Measurements from ENCODE around the gene FKBP2.

Gene FKBP2

DNA sequence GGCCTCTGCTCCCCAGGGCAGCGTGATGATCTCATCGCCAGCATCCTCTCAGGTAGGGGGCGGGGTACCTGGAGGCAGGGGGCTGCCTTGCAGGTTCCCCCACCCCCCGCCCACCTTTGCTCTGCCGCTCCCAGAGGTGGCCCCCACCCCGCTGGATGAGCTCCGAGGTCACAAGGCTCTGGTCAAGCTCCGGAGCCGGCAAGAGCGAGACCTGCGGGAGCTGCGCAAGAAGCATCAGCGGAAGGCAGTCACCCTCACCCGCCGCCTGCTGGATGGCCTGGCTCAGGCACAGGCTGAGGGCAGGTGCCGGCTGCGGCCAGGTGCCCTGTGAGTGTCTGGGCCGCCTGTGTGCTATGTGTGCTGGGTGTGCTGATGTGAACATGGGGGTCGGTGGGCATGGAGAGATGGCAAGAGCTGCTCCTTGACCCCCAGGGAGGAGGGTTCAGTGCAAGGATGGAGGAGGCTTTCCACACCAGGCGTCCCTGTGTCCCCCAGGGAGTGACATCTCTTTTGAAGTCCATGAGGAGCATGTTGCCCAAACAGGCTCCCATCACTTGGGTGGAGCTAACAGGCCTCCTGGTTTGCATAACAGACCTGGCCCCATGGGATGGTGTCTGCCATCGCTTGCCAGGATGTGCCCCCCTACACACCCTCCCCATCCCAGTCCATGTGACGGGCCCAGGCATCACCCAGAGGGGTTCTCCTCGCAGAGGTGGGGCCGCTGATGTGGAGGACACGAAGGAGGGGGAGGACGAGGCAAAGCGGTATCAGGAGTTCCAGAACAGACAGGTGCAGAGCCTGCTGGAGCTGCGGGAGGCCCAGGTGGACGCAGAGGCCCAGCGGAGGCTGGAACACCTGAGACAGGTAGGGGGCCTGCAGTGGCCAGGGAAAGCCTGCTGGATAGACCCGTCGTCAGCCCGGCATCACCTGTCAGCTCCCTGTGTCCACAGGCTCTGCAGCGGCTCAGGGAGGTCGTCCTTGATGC is 24.6 kb downstream of the FKBP2 start:
- no peak for DNase-seq

DNA sequence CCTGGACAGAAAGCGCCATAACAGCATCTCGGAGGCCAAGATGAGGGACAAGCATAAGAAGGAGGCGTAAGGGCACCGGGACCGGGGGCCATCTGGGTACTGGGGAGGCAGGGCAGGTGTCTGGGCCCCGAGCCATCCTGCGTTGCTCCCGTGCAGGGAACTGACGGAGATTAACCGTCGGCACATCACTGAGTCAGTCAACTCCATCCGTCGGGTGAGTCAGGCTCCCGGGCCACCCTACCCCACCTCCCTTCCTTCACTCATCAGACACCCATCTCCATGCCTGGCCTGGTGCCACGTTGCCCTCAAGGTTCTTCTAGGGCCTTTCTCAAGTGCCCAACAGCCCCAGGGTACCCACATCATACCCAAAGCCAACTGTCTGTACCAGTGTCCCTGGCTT is 25.4 kb downstream of the FKBP2 start:
- no peak for DNase-seq

DNA sequence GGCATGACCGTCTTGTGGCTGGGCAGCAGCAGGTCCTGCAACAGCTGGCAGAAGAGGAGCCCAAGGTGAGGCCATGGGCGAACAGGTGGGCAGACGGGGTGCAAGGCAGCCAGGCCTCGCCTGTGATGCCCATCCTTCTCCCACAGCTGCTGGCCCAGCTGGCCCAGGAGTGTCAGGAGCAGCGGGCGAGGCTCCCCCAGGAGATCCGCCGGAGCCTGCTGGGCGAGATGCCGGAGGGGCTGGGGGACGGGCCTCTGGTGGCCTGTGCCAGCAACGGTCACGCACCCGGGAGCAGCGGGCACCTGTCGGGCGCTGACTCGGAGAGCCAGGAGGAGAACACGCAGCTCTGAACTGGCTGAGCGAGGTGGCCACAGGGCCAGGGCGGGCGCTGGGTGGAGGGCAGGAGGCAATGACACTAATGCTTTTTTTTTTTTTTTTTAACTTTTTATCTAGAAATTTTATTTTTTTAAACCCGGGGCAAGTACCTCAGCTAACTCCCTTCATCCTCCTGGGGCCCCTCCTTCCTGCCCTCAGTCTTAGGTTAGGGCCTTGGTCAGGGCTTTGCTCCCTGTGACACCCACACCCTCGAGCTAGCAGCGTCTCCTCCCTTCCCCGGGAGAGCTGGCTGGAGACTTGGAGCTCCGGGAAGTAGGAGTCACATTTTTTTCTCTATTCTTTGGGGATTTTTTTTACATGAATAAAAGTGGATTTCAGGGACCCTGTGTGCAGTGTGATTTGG is 26.5 kb downstream of the FKBP2 start:
- DNase-seq: no peak

DNA sequence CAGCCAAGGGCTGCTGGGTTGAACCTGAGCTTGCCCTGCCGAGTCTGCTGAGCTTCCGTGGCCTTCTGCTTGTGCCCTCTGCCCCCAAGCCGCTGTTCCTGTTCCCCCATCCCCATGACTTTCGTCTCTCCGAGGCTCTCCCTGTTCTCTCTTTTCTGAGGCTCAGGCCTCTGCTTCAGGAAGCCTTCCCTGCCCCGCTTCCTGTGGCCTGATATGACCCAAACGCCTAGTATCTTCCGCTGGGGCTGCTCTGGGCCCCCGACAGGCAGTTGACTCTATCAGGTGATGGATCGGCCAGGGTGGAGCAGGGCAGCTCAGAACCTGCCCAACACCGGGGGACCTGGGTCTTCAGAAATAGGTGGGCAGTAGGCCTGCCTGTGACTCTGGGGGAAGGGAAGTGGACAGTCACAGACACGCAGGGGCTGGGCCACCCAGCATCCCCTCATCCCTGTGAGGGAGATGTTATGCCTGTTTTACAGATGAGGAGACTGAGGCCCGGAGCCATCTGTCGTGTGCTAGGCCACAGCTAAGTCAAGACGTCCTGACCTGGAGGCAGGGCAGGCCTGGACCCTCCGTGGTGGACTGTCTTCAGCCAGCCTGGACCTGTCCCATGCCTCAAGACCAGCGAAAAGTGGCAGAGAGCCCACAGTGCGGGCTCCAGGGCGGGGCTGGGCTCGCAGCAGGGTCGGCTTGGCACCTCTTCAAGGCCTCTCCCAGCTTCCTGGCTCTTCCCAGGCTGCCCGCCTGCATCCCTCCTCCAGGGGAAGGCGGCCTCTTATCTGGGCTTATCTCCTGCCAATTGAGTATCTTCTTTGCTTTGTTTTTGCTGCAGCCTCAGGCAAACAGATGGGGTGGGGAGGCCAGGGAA is 27.4 kb downstream of the FKBP2 start:
- peak; percentile 25 for DNase-seq

DNA sequence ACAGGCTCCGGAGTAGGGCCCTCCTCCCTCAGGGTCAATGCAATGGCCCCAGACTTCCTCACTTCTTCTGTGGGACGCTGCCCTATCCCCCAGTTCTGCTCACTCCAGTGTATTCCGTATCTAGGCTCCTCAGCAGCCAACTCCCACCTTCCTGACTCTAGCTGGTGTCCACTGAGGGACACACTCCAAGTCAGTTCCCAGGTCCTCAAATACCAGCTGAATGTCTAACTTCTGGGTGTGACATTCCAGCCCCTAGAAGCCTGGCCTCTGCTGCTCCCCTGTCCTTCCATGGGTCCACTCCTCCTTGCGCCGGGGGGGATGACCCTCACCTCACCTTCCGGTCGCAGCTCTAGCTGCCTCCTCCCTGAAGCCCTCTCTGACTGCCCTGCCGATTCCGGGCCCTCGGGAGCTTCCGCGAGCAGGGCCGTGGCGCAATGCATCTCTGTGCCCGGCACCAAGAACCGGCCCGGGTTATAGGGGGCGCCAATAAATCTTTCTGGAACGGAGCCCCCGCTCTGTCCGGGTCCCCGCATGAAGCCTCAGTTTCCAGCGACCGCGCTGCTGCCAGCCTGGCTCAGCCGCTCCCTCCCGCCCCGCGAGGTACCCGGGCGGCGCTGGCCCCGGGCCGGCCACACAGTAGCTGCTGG is 28.1 kb downstream of the FKBP2 start:
- peak; percentile 13 for DNase-seq

DNA sequence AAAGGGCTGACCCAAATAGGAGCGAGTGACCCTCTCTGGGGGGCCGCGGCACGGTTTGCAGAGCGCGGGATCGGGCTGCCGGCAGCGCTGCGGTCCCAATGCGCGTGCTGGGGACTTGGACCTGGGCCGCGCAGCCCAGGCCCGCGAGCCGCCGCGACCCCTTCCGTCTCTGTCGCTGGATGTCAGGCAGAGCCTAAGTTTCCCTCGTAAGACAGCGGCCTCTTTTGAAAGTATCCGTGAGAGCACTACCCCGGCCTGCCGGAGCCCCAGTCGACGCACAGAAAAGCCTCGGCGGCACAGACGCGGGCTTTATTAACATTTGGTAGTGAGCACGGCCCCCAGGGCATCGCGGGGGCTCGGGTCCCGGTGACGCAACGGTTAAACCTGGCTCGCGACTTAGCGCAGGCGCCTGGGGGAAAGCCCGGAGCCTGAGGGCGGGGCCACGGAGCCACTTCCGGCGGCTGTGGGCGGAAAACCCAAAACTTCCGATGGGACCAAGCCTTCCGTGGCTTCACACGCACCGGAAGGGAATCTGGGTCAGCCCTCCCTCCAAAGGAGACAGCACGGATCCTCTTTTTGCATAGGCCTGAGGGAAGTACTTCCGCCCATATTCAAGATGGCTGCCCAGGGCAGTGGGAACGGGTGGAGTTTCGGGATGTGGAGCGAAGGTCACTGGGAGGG is 28.8 kb downstream of the FKBP2 start:
- DNase-seq: peak; percentile 100

DNA sequence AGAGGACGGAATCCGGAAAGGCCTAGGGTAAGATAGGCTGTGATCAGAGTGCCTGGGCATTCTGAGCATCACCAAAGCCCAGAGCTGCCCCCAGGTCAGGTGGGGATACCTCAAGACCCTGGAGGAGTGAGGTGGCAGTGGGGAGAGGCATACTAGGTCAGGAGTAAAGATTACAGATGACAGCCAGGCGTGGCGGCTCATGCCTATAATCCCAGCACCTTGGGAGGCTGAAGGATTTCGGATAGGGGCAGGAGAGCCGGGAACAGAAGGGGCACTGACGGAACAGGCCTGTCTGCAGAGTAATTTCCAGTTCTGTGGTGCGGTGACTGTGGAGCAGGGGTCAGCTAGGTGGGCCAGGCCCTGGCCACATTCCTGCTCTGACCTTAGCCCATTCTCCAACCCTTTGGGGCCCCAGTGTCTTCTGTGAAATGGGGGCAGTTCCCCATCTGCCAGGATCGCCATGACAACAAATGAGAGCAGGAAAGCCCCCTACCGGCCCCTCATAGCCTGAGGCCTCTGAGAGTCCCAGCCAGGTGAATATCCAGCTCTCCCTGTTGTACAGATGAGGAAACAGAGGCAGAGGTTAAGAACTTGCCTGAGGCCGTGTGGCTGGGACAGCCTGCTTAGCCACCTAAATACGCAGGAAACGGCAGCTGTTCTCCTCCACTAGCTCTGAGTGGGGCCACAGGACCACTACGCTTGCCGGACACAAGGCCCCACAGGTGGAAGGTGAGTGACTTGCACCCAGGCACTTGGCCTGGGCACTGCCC is 34.3 kb downstream of the FKBP2 start:
- no peak for DNase-seq

DNA sequence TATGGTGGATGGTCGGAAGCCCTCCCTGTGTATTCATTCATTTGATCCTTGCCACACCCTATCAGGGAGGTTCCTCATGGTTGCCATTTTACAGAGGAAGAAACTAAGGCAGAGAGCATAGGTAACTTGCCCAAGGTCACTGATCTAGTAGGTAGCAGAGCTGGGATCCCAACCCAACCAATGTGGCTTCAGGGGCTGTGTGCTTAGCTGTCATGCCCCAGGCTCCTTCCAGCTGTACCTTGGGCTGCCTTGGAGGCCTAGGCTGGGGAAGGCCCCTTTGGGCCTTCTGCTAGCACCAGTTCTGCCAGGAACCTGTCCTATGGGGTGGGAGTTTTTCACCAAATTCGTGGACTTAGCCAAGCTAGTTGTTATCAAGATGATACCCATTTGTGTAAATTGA is 34.9 kb downstream of the FKBP2 start:
- no peak for DNase-seq

DNA sequence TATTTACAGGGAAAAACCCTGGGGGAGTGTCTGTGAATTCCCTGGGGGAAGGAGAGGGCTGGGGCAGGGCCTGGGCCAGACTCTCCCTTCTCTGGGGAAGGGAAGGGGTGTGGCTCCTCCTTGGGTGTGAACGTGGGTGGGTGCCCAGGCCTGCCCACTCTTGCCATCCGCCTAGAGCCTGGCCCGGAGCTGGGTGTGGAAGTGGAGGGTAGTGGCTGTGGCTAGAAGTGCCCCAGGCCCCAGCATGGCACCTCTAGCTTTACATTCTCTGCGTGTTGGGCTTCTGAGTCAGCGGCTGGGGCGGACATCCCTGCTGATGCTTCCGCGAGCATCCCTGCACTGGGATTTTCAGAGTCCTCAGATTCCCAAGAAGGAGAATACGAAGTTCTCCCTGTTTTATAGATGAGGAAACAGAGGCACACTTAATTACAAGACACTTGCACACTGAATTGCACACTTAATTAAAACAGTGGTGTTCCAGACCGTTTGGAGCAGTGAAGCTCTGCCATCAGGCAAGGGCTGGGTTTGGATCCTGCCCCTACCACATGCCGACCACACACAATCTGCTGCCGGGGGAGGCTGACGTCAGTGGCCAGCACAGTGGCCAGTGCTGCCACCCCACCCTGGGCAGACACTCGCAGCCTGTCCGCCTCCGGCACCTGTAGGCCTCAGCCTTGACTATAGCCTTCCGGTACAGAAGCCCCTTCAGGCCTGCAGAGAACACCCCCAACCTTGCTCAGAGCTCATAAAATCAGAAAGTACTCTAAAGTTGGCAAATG is 35.9 kb downstream of the FKBP2 start:
- no peak for DNase-seq

DNA sequence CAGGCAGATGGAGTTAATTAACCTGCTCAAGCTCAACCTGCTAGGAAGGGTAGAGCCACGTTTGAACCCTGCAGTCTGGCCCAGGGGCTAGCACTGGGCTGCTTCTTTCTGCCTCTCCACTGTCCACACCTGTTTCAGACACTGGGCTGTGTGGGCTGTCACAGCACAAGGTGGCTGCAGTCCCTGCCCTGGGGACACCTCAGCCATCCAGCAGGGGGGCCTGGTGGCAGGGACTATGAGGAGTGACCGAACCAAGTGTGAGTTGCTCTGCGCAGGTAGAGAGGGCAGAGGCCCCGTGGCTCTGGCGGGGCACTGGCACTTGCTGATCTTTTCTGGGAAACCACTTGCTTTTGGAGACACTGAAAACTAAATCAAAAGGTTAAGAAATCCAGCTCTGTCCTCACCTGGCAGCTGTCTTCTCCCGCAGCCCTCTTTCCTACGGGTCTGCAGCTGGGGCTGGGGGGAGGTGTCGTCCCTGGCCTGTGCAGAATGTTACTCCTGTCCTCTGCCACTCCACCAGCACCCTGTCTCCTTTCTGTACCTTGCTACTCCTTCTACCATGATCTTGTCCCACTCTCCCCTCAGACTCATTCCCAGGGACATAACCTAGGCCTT is 37.8 kb downstream of the FKBP2 start:
- DNase-seq: no peak

DNA sequence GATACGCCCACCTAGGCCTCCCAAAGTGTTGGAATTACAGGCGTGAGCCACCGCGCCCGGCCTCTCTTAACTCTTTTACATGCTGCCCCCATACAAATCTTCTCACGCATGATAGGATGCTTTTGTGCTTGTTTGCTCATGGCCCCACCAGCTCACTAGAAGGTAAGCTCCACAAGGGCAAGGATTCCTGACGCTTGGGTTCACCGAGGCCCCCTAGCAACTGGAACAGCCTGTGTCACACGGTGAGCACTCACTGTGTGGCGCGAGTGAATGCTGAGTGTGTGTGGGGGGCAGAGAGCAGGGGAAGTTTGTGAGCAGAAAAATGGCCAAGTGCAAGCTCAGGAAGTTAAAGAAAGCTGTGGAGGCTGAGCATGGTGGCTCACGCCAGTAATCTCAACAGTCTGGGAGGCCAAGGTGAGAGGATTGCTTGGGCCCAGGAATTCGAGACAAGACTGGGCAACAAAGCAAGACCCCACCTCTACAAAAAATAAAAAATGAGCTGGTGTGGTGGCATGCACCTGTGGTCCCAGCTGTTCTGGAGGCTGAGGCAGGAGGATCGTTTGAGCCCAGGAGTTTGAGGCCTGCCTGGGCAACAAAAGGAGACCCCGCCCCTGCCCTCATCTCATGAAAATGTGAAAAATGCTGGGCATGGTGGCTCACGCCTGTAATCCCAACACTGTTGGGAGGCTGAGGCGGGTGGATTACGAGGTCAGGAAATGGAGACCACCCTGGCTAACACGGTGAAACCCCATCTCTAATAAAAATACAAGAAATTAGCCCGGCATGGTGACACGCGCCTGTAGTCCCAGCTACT is 41.3 kb downstream of the FKBP2 start:
- no peak for DNase-seq

DNA sequence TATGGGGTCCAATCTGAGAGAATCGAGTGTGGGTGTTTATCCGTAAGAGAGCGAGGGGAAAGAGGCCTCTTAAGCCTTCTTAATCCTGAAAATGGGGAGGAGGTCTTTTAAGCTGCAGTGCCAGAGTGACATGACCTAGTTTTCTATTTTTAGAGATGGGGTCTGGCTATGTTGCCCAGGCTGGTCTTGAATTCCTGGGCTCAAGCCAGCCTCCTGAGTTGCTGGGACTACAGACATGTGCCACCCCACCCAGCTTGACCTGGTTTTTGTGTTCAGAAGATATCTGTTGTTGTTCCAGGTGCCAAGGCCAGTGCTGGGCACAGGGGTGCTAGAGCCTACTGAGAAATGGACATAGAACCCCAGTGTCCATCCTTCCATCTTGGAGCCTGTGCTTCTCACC is 42.2 kb downstream of the FKBP2 start:
- DNase-seq: no peak

DNA sequence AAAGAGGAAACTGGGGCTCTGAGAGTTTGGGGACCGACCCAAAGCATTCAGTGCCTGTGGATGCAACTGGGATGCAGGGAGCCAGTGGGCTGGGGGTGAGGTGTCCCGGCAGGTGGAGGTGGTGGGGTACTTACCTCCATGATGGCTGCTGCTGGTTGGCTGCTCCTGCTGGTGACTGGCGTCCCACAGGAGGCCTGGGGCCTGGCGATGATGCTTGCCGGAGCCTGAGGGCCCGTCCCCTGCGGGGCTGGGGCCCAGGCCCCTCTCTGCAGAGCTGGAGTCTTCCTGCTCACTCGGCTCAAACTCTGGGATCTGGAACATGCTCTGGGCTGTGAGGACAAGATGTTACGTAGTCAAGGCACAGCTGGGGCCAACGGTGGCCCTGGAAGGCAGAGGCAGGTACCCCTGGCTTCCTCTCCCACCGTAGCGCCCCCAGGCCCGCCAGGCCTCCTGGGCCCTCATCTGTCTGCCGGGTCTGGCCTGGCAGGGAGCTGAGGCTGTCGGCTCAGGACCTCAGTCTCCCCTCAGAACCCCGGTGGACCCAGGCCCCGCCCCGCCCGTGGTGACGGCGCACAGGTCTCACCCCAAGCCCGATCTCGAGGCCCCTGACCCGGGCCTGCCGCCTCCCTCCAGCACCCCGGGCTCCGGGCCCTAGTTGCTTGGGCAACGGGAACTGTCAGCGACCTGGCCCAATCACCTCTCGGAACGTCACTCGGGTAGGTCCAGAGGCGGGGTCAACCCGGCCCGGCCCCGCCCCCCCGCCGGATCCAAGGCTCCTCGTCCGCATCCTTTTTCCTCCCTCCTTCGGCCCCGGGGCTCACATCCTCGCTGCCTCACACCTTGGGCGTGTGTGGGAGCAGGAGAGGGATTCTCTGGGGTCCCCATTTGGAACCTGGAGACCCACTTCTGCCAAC is 43.4 kb downstream of the FKBP2 start, which contains the start of gene BAD:
BAD (minus strand) TSS at position 618 of the 914 bp plus-strand sequence; CDS start at position 321, 297 bp downstream.
- DNase-seq: peak; percentile 90

DNA sequence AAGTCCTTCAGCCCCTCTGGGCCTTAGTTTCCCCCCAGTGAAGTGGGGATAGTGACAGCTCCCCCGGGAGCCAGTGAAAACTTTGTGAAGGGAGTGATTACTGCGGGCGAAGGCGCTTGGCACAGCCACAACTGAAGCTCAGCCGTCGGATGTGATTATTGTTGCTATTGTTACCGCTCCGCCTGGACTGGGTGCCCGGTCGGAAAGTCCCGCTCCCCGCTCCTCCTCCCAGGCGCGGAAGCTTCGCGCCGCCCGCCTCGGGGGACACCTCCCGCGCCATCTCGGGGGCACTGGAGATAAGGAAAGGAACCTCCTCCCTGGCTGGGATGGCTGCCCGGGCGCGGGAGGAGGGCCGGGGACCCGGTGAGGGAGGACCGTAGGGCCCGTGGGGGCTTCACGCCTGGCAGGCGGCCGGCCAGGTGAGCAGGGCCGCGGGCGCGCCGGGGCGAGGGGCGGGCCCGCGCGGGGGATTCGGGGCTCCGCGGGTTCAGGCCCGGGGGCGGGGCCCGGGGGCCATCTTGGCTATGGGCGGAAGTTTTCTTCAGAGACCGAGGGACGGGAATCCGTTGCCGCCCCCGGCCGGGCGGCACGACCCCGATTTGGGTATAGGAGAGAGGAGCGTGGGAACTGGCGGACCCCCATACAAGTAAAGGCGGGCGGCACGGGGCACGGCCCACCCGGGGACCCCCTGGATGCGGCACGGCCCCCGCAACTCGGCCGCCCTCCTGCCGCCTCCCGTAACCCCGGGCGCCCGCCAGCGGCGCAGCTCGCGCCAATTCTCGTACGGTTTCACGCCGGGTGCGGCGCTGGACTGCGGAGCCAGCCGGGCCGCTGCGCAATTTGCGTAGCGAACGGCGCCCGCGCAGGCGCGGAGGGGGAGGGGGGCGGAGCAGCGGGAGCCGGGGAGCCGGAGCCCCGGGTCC is 44.3 kb downstream of the FKBP2 start, which contains the start of gene GPR137:
GPR137 (plus strand) TSS at position 887 of the 923 bp plus-strand sequence. CDS start 677 bp downstream, outside the sequence.
- peak; percentile 64 for DNase-seq

DNA sequence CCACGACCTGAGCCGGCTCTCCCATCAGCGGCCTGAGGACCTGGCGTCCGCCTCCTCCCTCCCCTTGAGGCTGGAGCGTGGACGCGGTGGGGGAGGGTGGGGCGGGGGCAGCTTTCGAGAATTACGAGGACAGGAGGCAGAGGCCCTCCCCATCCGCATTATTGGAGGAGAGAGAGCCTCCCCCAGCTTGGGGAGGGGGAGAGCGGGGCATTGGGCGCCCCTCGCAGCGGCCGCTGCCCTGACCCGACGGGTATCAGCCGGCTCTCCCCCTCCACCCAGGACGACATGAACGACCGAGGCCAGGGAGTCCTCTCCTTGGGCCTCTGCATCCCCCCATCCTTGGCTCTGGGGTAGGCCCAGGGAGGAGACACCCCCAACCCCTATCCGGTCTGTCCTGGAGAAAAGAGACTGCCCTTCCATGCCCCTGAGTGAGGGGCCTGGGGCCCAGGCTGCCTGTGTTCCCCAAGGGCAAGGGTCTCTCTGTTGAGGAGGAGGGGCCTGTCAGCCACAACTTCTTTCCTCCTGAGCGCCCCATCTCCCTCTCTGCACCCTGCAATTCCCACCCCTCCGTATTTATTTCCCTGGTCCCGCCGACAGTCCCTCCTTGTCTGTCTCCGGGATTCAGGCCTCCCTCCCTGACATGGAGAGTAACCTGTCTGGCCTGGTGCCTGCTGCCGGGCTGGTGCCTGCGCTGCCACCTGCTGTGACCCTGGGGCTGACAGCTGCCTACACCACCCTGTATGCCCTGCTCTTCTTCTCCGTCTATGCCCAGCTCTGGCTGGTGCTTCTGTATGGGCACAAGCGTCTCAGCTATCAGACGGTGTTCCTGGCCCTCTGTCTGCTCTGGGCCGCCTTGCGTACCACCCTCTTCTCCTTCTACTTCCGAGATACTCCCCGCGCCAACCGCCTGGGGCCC is 45.2 kb downstream of the FKBP2 start:
- DNase-seq: no peak

Measured in fibroblast of upper back skin (primary cell).